H1 (cell line): Measurements from ENCODE around the gene PRKCZ. TPM values are rescaled to one million over a fixed set of nuclear protein-coding genes. Genes with fewer than 3 reads are reported as not detected.

Experiments used
- CTCF ChIA-PET: fragments of 300-600 bp; sonication (Branson Sonifier 250); formaldehyde crosslinking; loops from one replicate; lab custom pipeline; 2021; ENCODE audit not compliant: partially characterized antibody; lab: Charles Lee
- POLR2A ChIA-PET: fragments of 300-600 bp; sonication (Branson Sonifier 250); formaldehyde crosslinking; loops from one replicate; lab custom pipeline; 2021; ENCODE audit warnings: inconsistent platforms; ENCODE audit not compliant: partially characterized antibody; lab: Charles Lee
- DNase-seq, 2 experiments: peaks; one replicate each; pipeline versions ENCODE4 v3.0.0 to v3.0.0-alpha.2; 2010 to 2022; ENCODE audit warnings: low spot score in 2 of 2, low read depth in 1 of 2, mixed read lengths in 1 of 2
- FAIRE-seq: peaks from 2 replicates; lab custom pipeline; 2011; peaks lifted over from hg19 to GRCh38; lab: Jason Lieb, UNC
- H2AFZ ChIP-seq: 2 replicates; pipeline ENCODE4 v1.8.1; 2012; ENCODE audit warnings: low read length, inconsistent platforms
- H2AK5ac ChIP-seq: 2 replicates; pipeline ENCODE4 v1.6.1; 2013; ENCODE audit warnings: low read depth, low read length
- H2BK120ac ChIP-seq: replicated peaks from 2 replicates; pipeline ENCODE3; 2013; ENCODE audit warnings: low read depth, low read length, inconsistent platforms
- H2BK12ac ChIP-seq: 2 replicates; pipeline ENCODE4 v1.6.1; 2013; ENCODE audit warnings: low read depth, low read length
- H2BK15ac ChIP-seq: 2 replicates; pipeline ENCODE4 v1.6.1; 2013; ENCODE audit warnings: low read length
- H2BK20ac ChIP-seq: 2 replicates; pipeline ENCODE4 v1.6.1; 2013; ENCODE audit warnings: low read length
- H2BK5ac ChIP-seq: 2 replicates; pipeline ENCODE4 v1.6.1; 2013; ENCODE audit warnings: low read depth, low read length
- H3K14ac ChIP-seq: 2 replicates; pipeline ENCODE4 v1.6.1; 2013; ENCODE audit warnings: inconsistent platforms; ENCODE audit not compliant: insufficient read length
- H3K18ac ChIP-seq: 2 replicates; pipeline ENCODE4 v1.6.1; 2013; ENCODE audit warnings: low read length; ENCODE audit errors: extremely low read depth
- H3K23ac ChIP-seq: 2 replicates; pipeline ENCODE4 v1.6.1; 2013; ENCODE audit warnings: inconsistent platforms; ENCODE audit not compliant: insufficient read length
- H3K23me2 ChIP-seq: 2 replicates; pipeline ENCODE4 v1.6.1; 2013; ENCODE audit warnings: low read depth, low read length
- H3K27ac ChIP-seq: 2 replicates; pipeline ENCODE4 v1.6.1; 2011; ENCODE audit warnings: low read depth, low read length, inconsistent platforms
- H3K27me3 ChIP-seq, 4 experiments: replicated peaks in 1 of 4; 1 replicate in 1 of 4; 2 replicates in 3 of 4; pipeline versions ENCODE4 v1.6.1 to v1.8.1; 2011 to 2013; ENCODE audit warnings: low read length in 3 of 4, mild to moderate bottlenecking in 3 of 4, inconsistent platforms in 2 of 4, mixed read lengths in 2 of 4, moderate library complexity in 1 of 4; ENCODE audit not compliant: control insufficient read depth in 3 of 4, insufficient read depth in 3 of 4; ENCODE audit errors: extremely low read depth in 1 of 4
- H3K36me3 ChIP-seq, 4 experiments: 2 replicates each; pipeline versions ENCODE4 v1.6.1 to v1.8.1; 2011 to 2013; ENCODE audit warnings: mild to moderate bottlenecking in 4 of 4, low read length in 3 of 4, moderate library complexity in 2 of 4, control low read depth in 1 of 4, inconsistent platforms in 1 of 4; ENCODE audit not compliant: insufficient read depth in 4 of 4, control insufficient read depth in 2 of 4
- H3K4ac ChIP-seq: replicated peaks from 2 replicates; pipeline ENCODE3; 2013; ENCODE audit warnings: low read length, low read depth, mixed read lengths, inconsistent platforms; ENCODE audit not compliant: insufficient read length
- H3K4me1 ChIP-seq, 4 experiments: replicated peaks in 1 of 4; 1 replicate in 1 of 4; 2 replicates in 3 of 4; pipeline versions ENCODE4 v1.6.1 to v1.8.1; 2011 to 2013; ENCODE audit warnings: low read length in 3 of 4, inconsistent platforms in 2 of 4, mixed read lengths in 1 of 4; ENCODE audit not compliant: insufficient read depth in 4 of 4, control insufficient read depth in 3 of 4
- H3K4me2 ChIP-seq, 2 experiments: 2 replicates each; pipeline versions ENCODE4 v1.6.1 to v1.8.1; 2011 to 2013; ENCODE audit warnings: low read depth in 2 of 2, low read length in 2 of 2, control low read depth in 1 of 2, inconsistent platforms in 1 of 2, mild to moderate bottlenecking in 1 of 2; ENCODE audit not compliant: insufficient read depth in 1 of 2
- H3K4me3 ChIP-seq, 4 experiments: fragments of 200-600, 300-600 bp in 1 of 4; sonication (generic), shearing (Covaris generic), sonication (Bioruptor Twin) in 1 of 4; 2 replicates each; pipeline versions ENCODE4 v1.5.1 to v1.8.1; 2011 to 2016; ENCODE audit warnings: low read length in 4 of 4, low read depth in 3 of 4, control low read depth in 2 of 4, inconsistent platforms in 2 of 4, mild to moderate bottlenecking in 2 of 4, mixed read lengths in 1 of 4, moderate library complexity in 1 of 4; ENCODE audit not compliant: insufficient read depth in 2 of 4; ENCODE audit errors: extremely low read depth in 1 of 4
- H3K56ac ChIP-seq: replicated peaks from 2 replicates; pipeline ENCODE3; 2013; ENCODE audit warnings: low read depth, mild to moderate bottlenecking, mixed read lengths, low read length, inconsistent platforms; ENCODE audit not compliant: insufficient read length
- H3K79me1 ChIP-seq: 2 replicates; pipeline ENCODE4 v1.6.1; 2013; ENCODE audit warnings: low read depth, low read length, control low read depth
- H3K79me2 ChIP-seq, 2 experiments: 2 replicates each; pipeline versions ENCODE4 v1.6.1 to v1.8.1; 2012 to 2013; ENCODE audit warnings: low read length in 2 of 2, mild to moderate bottlenecking in 2 of 2, inconsistent platforms in 1 of 2; ENCODE audit not compliant: insufficient read depth in 2 of 2, control insufficient read depth in 1 of 2
- H3K9ac ChIP-seq, 4 experiments: replicated peaks in 1 of 4; 1 replicate in 1 of 4; 2 replicates in 3 of 4; pipeline versions ENCODE4 v1.6.1 to v1.8.1; 2011 to 2013; ENCODE audit warnings: low read depth in 3 of 4, low read length in 3 of 4, control low read depth in 2 of 4, mild to moderate bottlenecking in 2 of 4, moderate library complexity in 2 of 4, inconsistent platforms in 1 of 4; ENCODE audit errors: extremely low read depth in 1 of 4
- H3K9me3 ChIP-seq, 2 experiments: 2 replicates each; pipeline versions ENCODE4 v1.6.1 to v1.8.1; 2012 to 2013; ENCODE audit warnings: mild to moderate bottlenecking in 2 of 2, moderate library complexity in 2 of 2, control low read depth in 1 of 2, inconsistent platforms in 1 of 2, low read depth in 1 of 2, low read length in 1 of 2, mixed read lengths in 1 of 2; ENCODE audit not compliant: insufficient read depth in 2 of 2
- H4K20me1 ChIP-seq, 2 experiments: replicated peaks in 1 of 2; 2 replicates each; pipeline versions ENCODE3 to v1.8.1; 2011 to 2013; ENCODE audit warnings: inconsistent platforms in 2 of 2, low read length in 2 of 2, mild to moderate bottlenecking in 1 of 2; ENCODE audit not compliant: insufficient read depth in 2 of 2, control insufficient read depth in 1 of 2
- H4K5ac ChIP-seq: 2 replicates; pipeline ENCODE4 v1.6.1; 2013; ENCODE audit warnings: low read length, low read depth, mixed read lengths, inconsistent platforms; ENCODE audit not compliant: insufficient read length
- H4K8ac ChIP-seq: 2 replicates; pipeline ENCODE4 v1.8.0; 2013; ENCODE audit warnings: mild to moderate bottlenecking, moderate library complexity, low read length, inconsistent platforms; ENCODE audit not compliant: insufficient read depth; ENCODE audit errors: extremely low read depth
- H4K91ac ChIP-seq: replicated peaks from 2 replicates; pipeline ENCODE3; 2013; ENCODE audit warnings: low read length, mixed read lengths, inconsistent platforms; ENCODE audit not compliant: insufficient read length
- BACH1 ChIP-seq: IDR thresholded peaks from 2 replicates; pipeline ENCODE4 v1.6.1; 2012; ENCODE audit warnings: low read length, improper control_type of control experiment
- CBX5 ChIP-seq: fragments of 300-800, 300-1000 bp; sonication (generic); IDR thresholded peaks from 2 replicates; pipeline ENCODE4 v1.7.1; 2016; ENCODE audit warnings: antibody characterized with exemption, low read length, low read depth
- EGR1 ChIP-seq: IDR thresholded peaks from 2 replicates; pipeline ENCODE4 v1.6.1; 2011; ENCODE audit warnings: low read depth, low read length, borderline replicate concordance
- HDAC6 ChIP-seq: IDR thresholded peaks from one replicate; pipeline ENCODE4 v1.7.1; 2012; ENCODE audit warnings: low read depth, mild to moderate bottlenecking, inconsistent platforms, low read length, moderate library complexity
- KDM5A ChIP-seq: fragments of 200-600 bp; IDR thresholded peaks from 2 replicates; pipeline ENCODE4 v1.7.1; 2012; ENCODE audit warnings: mild to moderate bottlenecking, low read length, inconsistent platforms, mixed read lengths
- POLR2A ChIP-seq, 2 experiments: IDR thresholded peaks; 1 replicate in 1 of 2; 2 replicates in 1 of 2; pipeline ENCODE4 v1.6.1; 2011; ENCODE audit warnings: low read depth in 2 of 2, low read length in 2 of 2, mild to moderate bottlenecking in 2 of 2; ENCODE audit errors: control extremely low read depth in 1 of 2
- SRF ChIP-seq: IDR thresholded peaks from 2 replicates; pipeline ENCODE4 v1.6.1; 2011; ENCODE audit warnings: mild to moderate bottlenecking, low read depth, low read length, moderate library complexity
- SUZ12 ChIP-seq: fragments of 200-600 bp; sonication (generic); IDR thresholded peaks from 2 replicates; pipeline ENCODE4 v1.6.1; 2012; ENCODE audit warnings: mild to moderate bottlenecking, inconsistent platforms, low read length, moderate library complexity, mixed read lengths
- TCF12 ChIP-seq: IDR thresholded peaks from 2 replicates; pipeline ENCODE4 v1.6.1; 2011; ENCODE audit warnings: low read depth, mild to moderate bottlenecking, low read length
- WGBS, 2 experiments: shearing (Covaris generic) in 1 of 2; methylation state at CpG; one replicate each; pipeline versions ENCODE4 v1.1.6 to v1.1.7; 2013 to 2015; ENCODE audit warnings: low lambda C conversion rate in 2 of 2, mixed read lengths in 2 of 2, inconsistent platforms in 1 of 2, low coverage in 1 of 2, missing lambda C conversion rate in 1 of 2; ENCODE audit not compliant: insufficient replicate concordance in 2 of 2, insufficient coverage in 1 of 2, insufficient read length in 1 of 2; ENCODE audit errors: extremely low coverage in 1 of 2, missing lambda C conversion rate in 1 of 2; 5-methylcytosine and 5-hydroxymethylcytosine counted together
- polyA plus RNA-seq, 7 experiments: library from polyadenylated mRNA; depleted of rRNA in 3 of 7; stranded (reverse) in 5 of 7; unstranded in 2 of 7; fragments of >200 nt in 5 of 7; fragments of 200-250 nt in 2 of 7; gene quantifications; 1 replicate in 5 of 7; 2 replicates in 1 of 7; 4 replicates in 1 of 7; pipeline versions ENCODE4 v1.2.1 to v1.2.3, GENCODE V29; 2011 to 2013; ENCODE audit warnings: missing spikeins in 2 of 7, mixed read lengths in 2 of 7
- total RNA-seq: library from RNA; stranded (reverse); fragmentation: NEBNext Ultra II Directional; extraction: Animal tissue kit (Norgen Biotek cat#: 25700); gene quantifications from 2 replicates; pipeline ENCODE4 v1.2.1, GENCODE V29; 2021
- TF ChIP-seq, protein P1 (sequence below): IDR thresholded peaks from 2 replicates; pipeline ENCODE4 v1.6.1; 2011; ENCODE audit warnings: low read depth, mild to moderate bottlenecking, low read length; ENCODE audit not compliant: insufficient read depth
- TF ChIP-seq, protein P2 (sequence below), 3 experiments: IDR thresholded peaks; 1 replicate in 2 of 3; 2 replicates in 1 of 3; pipeline versions ENCODE4 v1.5.1 to v1.6.1; 2011; ENCODE audit warnings: low read length in 3 of 3, mild to moderate bottlenecking in 3 of 3, inconsistent platforms in 2 of 3, low read depth in 1 of 3, moderate library complexity in 1 of 3; ENCODE audit not compliant: insufficient read depth in 1 of 3; ENCODE audit errors: control extremely low read depth in 1 of 3
- TF ChIP-seq, protein P3 (sequence below): IDR thresholded peaks from 2 replicates; pipeline ENCODE4 v1.6.1; 2012; ENCODE audit warnings: inconsistent platforms

The PRKCZ gene
- total and polyA plus RNA-seq, 2 of the 8 experiments (the other 6 are each of a cell fraction or from before 2014, with no cell fraction given): 37.4 to 45.1 TPM

DNA sequence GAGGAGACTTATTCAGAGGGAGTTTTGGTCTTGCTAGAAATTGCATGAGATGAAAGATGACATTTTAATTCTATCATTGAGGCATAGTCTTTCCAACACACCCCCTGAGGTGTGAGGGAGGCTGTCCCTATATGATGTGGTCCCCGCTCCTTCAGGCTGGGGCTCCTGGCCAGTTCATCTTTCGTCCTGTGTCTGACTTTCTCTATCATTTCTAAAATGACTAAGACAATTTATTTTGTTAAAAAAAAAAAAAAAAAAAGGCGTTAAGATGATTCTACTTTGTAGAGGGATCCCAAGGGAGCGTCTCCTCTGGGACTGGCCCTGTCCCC is 50.5 kb downstream of the PRKCZ start:
- H4K91ac ChIP-seq: no peak overlapping the region
- H4K5ac ChIP-seq: no peak overlapping the region
- ChIA-PET CTCF (no interaction called here), POLR2A (interaction anchor here (1.2 kb wide), 1 partner anchor 35 kb away, joined by 3 read pairs; no protein-coding TSS in a partner anchor)
- no peaks in the 10 kb centered on the region; a peak in 1 of 4 replicates for H3K79me2 ChIP-seq
- H3K36me3 ChIP-seq: peaks cover 0 to 3% (median 0%) of the 10 kb centered on the region in 4 experiments; a peak in 1 of 8 replicates
- DNase-seq (no peak), FAIRE-seq (no peak)
- H3K4me3 ChIP-seq: no peak overlapping the region
- H3K9ac ChIP-seq: no peak overlapping the region
- no peak overlapping the region for H2BK20ac ChIP-seq
- H2BK15ac ChIP-seq: no peak overlapping the region
- no peak overlapping the region for H3K4ac ChIP-seq
- H2BK12ac ChIP-seq: no peak overlapping the region
- peaks cover 9% of the 10 kb centered on the region for H3K79me1 ChIP-seq
- no peak overlapping the region for H3K23ac ChIP-seq
- H2AFZ ChIP-seq: no peak overlapping the region
- H3K56ac ChIP-seq: no peak overlapping the region
- H3K14ac ChIP-seq: no peak overlapping the region
- H4K8ac ChIP-seq: no peak overlapping the region
- no peak overlapping the region for H3K27ac ChIP-seq
- H3K27me3 ChIP-seq: no peaks in the 10 kb centered on the region
- H3K4me1 ChIP-seq: no peaks in the 10 kb centered on the region; a peak in 1 of 7 replicates
- H2BK120ac ChIP-seq: no peak overlapping the region
- WGBS, 2 experiments: 91% methylated on average over 3 of the region's 4 CpGs; no CpG with 5 or more reads in 1 of the 2 experiments
- no peaks in the 10 kb centered on the region for H3K23me2 ChIP-seq
- no peak overlapping the region for H3K4me2 ChIP-seq
- no peak overlapping the region for H3K18ac ChIP-seq
- no peak overlapping the region for H2BK5ac ChIP-seq
- H2AK5ac ChIP-seq: no peak overlapping the region
- no peaks in the 10 kb centered on the region for H3K9me3 ChIP-seq
- H4K20me1 ChIP-seq: peaks cover 2 to 8% of the 10 kb centered on the region in 2 experiments
- TF ChIP-seq EGR1 (no peak), KDM5A (no peak), SRF (no peak), TCF12 (no peak), HDAC6 (no peak), BACH1 (no peak), CBX5 (no peak), POLR2A (IDR thresholded peaks at IDR 0.05; ENCODE audit: control extremely low read depth in 1 of 2, low read depth in 2 of 2, low read length in 2 of 2) (no peak), SUZ12 (no peak)
- TF ChIP-seq, protein P1, sequence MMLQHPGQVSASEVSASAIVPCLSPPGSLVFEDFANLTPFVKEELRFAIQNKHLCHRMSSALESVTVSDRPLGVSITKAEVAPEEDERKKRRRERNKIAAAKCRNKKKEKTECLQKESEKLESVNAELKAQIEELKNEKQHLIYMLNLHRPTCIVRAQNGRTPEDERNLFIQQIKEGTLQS: no peak
- TF ChIP-seq, protein P2, sequence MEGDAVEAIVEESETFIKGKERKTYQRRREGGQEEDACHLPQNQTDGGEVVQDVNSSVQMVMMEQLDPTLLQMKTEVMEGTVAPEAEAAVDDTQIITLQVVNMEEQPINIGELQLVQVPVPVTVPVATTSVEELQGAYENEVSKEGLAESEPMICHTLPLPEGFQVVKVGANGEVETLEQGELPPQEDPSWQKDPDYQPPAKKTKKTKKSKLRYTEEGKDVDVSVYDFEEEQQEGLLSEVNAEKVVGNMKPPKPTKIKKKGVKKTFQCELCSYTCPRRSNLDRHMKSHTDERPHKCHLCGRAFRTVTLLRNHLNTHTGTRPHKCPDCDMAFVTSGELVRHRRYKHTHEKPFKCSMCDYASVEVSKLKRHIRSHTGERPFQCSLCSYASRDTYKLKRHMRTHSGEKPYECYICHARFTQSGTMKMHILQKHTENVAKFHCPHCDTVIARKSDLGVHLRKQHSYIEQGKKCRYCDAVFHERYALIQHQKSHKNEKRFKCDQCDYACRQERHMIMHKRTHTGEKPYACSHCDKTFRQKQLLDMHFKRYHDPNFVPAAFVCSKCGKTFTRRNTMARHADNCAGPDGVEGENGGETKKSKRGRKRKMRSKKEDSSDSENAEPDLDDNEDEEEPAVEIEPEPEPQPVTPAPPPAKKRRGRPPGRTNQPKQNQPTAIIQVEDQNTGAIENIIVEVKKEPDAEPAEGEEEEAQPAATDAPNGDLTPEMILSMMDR (IDR thresholded peaks at IDR 0.05; ENCODE audit: control extremely low read depth in 1 of 3, insufficient read depth in 1 of 3, low read depth in 1 of 3, low read length in 3 of 3): no peak
- TF ChIP-seq, protein P3, sequence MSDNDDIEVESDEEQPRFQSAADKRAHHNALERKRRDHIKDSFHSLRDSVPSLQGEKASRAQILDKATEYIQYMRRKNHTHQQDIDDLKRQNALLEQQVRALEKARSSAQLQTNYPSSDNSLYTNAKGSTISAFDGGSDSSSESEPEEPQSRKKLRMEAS: no peak
